Right lung (tissue), 10 donors: Measurements from ENCODE around the gene IL20. TPM values are rescaled to one million over a fixed set of nuclear protein-coding genes. Genes with fewer than 3 reads are reported as not detected.
A peak's percentile ranks its signal among the peaks of the same experiment; 100 is the strongest.

Experiments used
- DNase-seq, 2 donors: peaks; one replicate each; pipeline ENCODE4 v3.0.0-alpha.2; 2013
- long read RNA-seq, 8 donors: transcript quantifications; one replicate each; lab custom pipeline, GENCODE V29; 2026
- polyA plus RNA-seq, 5 donors: library from polyadenylated mRNA; unstranded; fragments of 120-200 nt; gene quantifications; one replicate each; pipeline versions ENCODE4 v1.2.1 to v1.2.3, GENCODE V29; 2013; ENCODE audit warnings: inconsistent platforms in 1 of 5, low replicate concordance in 1 of 5; ENCODE audit not compliant: insufficient read length in 5 of 5, insufficient read depth in 1 of 5

The IL20 gene, protein sequence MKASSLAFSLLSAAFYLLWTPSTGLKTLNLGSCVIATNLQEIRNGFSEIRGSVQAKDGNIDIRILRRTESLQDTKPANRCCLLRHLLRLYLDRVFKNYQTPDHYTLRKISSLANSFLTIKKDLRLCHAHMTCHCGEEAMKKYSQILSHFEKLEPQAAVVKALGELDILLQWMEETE
- not detected for polyA plus RNA-seq
- long read RNA-seq, donor 1: 0 reads
- long read RNA-seq, donor 2: 0 reads
- long read RNA-seq, donor 3: 0 reads
- long read RNA-seq, donor 4: 0 reads
- long read RNA-seq, donor 5: 0 reads
- long read RNA-seq, donor 6: 0 reads
- long read RNA-seq, donor 7: 0 reads
- long read RNA-seq, donor 8: 0 reads

DNA sequence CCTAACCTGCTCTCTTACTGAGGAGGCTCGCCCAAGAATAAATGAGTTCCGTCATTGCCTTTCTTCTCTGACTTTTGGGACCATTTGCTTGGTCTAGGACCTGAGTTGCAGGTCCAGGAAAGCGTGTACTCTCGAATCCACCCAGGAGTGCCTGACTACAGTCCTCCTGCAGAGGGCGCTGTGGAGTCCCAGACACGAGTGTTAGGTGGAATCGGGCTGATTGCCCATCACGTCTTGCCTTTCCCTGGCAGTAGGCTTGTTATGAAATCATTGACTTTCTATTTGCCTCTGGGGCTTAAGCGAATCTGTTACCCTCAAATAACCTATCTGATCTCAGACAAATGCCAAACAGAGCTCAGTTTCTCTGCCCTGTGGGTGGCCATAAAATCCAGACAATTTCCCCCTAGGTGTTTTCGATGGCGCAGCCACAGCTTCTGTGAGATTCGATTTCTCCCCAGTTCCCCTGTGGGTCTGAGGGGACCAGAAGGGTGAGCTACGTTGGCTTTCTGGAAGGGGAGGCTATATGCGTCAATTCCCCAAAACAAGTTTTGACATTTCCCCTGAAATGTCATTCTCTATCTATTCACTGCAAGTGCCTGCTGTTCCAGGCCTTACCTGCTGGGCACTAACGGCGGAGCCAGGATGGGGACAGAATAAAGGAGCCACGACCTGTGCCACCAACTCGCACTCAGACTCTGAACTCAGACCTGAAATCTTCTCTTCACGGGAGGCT lies at the start of gene IL20:
Gene IL20 (plus strand): TSS at position 685 of the 733 bp plus-strand sequence. CDS start 230 bp downstream, outside the sequence.
- DNase-seq: peak; percentile 29 to 52

DNA sequence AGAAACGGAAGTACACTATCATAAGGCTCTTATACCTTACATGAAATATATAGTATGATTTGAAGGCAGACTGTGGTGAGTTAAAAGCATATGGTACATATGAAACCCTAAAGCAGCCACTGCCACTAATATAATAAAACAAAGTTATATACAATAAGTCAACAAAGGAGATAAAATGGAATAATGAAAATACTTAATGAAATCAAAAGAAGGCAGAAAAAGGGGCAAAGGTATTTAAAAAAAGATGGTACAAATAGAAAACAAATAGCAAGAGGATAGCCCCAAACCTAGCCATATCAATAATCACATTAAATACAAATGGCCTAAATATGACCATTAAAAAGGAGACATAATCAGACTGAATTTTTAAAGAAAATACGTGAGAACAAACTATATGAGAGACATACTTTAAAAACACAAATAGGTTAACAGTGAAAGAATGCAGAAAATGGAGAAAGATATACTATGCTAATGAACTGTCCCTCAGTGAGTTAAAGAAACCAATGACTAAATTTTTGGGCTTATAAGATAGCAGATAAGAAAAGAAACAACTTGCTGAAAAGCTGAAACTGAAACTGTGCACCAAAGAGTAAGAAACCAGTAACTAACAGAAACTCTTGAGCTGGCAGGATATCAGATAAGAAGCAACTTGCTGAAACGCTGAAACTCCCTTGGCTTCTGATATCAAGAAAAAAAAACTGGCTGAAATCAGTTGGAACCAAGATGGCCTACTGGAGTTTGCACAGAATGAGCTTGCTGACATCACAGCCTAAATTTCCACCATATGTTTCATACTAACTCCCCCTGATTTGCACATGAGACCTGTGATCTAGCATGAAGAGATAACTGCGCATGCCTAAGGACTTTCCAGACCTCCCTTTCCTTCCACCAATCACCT lies 48.8 kb upstream of the IL20 start:
- no peak for DNase-seq

DNA sequence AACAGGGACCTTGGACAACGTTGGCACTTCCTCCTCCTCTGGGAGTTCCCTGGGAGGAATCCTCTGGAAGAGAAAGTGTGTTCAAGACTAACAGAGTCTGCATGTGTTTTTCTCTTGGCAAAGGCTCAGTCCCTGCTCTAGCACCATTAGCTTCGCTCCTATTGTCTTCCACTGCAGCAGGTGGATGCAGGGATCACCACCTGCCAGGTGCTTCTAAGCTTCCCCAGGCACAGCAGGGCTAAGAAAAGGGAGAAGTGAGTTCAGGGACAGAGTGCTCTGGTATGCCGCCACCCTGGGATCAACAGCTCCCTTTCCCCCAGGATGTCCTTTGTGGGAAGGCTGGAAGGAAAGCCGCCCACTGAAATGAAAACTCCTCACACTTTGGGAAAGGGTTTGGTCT lies 43.9 kb upstream of the IL20 start:
- DNase-seq: no peak

DNA sequence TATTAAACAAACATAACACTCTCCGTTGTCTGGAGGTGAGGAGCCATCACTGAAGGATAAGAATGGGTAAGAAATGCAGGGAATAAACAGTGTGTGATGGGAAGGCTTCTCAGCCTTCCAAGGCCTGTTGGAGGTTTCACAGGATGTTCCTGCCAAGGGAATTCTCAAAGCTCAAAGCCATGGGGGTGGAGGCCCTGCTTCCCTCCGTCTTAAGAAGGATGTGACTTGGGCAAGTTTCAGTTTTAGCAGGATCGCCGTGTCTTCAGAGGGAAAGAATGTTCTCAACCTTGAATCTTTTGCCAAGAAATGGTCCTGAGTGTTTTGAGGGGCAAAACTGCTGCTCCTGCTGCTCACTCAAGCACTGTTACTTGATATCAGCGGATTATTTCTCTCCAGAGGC lies 41.7 kb upstream of the IL20 start:
- no peak for DNase-seq

DNA sequence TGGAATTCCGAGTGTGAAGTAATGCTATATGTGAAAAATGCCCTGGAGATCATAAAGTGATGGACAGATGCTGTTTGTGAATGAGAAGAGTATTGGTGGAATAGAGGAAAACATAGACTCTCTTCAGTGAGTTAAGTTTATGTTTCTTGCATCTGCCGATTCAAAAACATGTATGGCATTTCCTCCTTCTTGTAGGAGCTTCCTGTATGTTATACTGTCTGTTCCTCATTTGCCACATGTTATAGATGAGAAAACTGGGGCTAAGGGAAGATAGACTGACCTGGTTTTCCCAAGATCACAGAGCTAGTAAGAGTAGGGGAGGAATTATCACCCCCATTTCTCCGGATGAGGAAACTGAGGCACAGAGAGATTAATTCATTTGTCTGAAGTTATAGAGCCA lies 41.1 kb upstream of the IL20 start:
- DNase-seq: no peak

DNA sequence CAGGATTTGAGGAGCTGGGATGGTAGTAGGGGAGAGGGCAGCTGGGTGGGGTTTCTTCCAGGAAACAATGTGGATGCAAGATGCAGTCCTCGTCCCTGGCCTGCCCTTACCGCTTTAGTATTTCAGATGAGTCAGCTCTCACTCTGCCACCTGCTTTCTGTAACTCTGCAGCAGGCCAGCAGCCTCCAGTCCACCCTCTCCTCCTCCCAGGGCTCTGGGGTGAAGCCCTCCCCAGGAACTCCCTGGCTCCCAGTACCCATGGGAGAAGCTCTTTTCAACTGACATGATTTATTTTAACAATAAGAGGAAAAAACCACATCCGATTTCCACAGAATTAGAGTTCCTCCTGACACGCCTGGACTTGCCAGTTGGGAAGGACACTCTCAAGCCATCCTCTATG lies 39.0 kb upstream of the IL20 start:
- DNase-seq: no peak

DNA sequence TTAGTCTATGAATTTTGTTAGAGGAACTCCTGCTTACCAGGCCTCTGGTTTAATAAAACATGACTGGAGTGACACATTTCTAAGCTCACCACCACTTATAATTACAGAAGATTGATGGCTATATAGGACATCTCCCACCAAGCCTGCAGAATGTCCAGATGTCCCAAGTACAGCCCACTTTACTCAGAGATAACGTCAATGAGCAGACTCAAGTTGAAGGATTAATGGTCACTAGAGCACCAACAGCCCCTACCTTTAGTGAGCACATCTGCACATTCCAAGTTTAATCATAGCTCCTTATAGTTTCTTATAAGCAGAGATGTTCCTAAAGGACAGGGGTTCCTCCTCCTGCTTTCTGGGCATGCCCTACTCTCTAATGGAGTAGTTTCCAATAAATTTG lies 37.4 kb upstream of the IL20 start:
- DNase-seq: no peak

DNA sequence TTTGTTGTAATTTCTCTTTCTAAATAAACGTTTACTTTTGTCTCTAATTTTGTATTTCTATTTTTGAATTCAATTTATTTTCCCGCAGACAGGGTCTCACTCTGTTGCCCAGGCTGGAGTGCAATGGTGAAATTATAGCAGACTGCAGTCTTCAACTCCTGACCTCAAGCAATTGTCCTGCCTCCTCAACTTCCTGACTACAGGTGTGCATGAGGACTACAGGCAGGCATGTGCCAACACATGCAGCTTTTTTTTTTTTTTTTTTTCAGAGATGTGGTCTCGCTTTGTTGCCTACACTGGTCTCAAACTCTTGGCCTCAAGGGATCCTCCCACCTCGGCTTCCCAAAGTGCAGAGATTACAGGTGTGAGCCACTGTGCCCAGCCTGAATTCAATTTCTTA lies 36.7 kb upstream of the IL20 start:
- DNase-seq: no peak

DNA sequence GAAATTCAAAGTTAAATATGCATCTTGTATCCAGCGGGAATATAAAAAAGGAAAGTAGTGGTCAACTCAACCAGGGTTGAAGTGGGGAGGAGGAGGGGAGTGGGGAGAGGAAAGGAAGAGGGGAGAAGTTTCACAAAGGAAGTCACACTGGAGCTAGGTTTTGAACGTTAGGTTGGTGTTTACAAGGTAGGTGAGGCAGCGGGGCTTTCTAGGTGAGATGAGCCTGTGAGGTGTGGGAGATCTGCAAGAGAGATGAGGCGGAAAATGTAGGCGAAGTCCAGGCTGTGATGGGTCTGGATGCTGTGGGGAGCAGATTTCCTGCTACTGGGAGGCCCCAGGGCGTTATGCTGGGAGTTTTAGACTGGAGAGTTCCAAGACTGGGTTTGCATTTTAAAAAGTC lies 36.1 kb upstream of the IL20 start:
- no peak for DNase-seq

DNA sequence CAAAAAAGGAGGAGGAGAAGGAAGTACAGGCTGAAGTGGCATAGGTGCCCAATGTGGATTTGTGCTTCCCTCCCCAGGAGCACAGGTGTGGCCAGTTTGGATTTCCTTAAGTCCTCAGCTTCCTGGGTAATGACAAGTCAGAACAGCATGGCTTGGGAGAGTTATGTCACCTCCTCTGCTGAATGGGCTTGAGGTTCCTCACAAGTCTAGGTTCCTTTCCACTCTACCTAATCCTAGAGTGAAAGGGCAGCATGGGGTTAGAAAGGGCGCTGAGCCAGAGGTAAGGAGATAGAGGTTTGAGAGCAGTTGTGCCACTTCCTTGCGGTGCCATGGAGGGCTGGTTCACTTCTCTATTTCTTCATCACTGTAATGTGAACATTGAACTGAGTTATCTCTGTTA lies 35.5 kb upstream of the IL20 start:
- DNase-seq: no peak

DNA sequence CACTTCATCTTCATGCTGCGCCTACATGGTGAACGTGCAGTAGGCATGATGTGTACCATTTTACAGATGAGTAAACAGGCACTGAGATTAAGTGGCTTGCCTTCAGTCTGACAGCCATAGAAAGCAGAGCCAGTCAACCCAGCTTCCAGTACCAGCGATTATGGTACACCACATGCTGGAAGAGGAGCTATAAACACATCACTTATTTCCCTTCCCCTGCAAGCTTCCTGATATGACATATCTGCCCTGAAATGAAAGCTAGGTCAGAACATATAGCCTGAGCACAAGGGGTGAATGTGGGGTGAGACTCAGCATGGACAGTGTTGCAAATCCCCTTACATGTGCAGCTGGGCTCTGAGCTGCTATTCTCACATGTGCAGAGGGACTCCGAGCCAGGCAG lies 33.8 kb upstream of the IL20 start:
- DNase-seq: no peak

DNA sequence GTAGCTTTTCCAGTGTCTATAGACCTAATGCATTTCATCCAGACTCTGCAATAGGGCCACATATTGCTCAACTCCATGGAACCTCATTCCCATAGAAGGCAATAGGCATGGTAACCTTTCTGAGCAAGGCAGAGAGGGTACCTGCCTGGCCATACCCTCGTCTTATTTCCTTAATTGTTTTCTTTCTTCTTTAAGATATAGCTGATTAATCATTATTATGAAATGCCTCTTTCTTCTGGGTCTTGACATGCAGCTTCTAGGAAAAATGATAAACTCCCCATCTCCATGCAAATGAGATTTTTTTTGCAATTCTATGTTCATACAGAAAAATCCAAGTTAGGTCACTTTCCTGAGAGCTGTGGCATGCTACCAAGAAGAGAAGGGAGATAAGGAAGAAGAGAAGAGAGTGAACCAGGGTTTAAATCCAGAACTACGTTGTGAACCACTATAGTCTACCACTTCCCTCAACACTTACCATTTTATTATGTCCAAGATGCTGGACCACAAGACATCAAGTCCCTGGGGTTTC lies 33.0 kb upstream of the IL20 start:
- DNase-seq: no peak

DNA sequence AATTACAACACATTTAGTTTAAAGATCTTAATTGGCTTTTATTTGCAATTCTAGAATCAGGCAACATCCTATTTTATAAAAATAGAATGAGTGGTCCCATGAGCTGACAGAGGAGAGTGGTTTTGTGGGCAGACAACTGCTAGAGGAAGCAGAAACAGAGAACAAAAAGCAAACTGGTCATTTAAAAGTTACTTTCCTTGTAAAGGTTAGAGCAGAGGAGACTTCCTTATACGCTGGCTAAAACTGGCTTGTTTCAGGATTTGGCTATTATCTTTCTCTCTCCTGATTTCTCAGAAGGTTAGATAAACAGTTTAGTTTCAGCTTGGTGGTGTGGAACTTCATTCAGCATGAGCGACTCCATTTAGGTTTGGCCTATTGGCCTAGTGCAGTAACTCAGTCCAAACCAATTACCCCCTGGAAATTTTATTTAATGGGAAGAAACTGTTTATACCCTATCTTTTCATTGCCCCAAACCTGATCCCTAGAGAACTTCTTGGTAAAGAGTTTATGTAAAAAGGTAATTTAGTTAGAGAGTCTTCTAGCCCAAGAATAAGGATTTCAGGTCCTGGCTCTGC lies 32.2 kb upstream of the IL20 start:
- no peak for DNase-seq

DNA sequence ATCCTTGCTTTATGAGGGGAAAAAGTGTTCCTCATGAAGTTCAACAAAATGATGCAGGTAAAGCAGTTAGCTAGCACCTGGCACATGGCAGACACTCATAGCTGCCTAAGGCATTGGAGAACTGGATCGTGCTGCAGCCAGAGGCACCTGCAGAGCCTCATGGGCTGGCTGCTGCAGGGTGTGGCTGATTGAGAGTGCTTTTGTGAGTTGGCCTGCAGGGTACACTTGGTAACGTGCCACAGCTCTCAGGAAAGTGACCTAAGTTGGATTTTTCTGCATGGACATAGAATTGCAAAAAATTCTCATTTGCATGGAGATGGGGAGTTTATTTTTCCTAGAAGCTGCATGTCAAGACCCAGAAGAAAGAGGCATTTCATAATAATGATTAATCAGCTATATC lies 31.6 kb upstream of the IL20 start:
- no peak for DNase-seq

DNA sequence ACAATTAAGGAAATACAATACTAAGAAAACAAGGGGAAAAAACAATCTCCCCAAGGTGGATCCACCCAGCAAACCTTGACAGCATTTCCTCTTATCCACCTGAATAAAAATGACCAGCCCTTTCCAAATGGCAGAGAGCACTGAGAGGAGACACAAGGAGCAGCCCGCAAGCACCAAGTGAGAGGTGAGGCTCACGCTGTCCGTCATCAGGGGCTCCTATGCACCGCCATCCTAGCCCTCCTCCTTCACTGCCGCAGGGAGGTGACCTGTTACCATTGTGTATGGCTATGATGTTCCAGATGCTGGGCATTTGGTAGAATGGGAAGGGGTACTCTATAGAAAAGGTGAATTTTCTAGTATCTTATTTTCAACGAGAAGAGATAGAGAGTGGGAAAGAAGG lies 31.2 kb upstream of the IL20 start:
- no peak for DNase-seq

DNA sequence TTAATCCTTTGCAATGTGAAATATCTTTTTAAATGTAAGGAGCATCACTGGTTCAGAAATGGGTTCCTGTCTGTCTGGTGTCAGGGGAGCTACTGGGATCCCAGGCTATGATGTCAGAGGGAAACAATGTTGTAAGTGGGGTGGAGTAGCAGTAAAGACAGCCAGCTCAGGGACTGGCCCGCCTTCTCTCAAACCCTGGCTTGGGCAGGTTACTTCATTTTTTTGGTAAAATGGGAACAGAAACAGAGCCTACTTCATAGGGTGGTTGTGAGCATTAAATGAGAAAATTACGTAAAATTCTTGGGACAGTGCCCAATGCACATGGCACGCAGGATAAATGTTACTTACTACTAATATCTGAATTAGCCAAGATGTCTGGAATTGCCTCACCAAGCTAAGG lies 30.7 kb upstream of the IL20 start:
- no peak for DNase-seq

DNA sequence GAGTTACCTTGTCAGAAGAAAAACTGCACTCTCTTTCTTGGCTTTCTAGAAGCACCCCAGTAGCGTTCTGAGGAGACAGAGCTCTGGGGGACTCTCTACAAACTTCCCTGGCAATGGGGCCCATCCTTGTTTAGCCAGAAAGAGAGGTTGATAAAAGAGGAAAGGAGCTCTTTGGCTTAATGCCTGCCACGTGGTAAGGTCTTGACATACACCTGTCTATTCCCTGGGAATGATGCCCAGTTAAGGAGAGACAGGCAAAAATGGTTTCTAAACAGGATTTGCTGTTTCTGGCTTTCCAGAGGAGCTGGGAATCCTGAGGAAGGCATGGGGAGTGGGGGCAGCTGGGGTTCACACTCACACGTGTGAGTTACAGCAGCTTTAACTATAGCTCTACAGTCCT lies 30.2 kb upstream of the IL20 start:
- DNase-seq: no peak

DNA sequence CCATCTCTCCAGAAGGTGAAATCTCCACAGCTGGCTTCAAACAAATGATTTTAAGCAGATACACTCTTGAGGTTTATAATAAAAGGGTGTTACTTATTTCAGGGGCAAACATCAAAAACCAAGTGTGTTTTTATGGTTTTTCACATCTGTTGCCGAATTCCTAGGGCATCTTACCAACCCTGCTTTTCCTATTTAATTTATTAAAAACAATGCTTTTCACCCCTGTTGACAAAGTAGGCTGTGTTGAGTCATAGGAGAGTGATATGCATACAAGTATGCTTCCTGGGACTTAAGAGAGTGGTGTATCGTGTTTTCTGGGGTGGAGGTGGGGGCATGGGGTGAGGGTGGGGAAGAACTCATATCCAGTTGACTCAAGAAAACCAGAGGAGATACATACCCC lies 29.3 kb upstream of the IL20 start:
- DNase-seq: no peak

DNA sequence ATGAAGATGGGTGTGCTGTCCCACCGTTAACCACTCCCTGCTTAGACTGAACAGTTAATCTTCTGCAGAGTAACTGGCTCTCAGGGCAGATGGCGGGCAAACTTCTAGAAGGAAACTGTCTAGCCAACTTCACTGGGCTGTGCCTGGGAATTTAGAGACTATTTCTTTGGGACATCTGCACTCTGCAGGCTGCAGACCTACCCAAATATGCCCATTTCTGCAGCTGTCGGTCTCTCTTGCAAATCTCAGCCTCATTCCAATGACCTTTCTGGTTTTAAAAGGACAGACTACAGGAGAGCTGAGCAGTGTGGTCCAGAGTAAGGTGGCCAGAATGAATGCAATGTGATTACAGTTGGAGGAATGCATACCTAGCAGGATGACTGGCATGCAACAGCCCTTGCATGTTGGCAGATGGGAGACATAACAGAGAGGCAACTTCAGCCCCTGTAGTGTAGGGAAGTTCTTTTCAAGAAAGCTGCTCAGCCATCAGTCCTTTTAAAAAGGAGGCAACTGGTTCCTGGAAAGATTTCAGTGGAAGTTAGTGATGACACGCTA lies 26.3 kb upstream of the IL20 start:
- no peak for DNase-seq

DNA sequence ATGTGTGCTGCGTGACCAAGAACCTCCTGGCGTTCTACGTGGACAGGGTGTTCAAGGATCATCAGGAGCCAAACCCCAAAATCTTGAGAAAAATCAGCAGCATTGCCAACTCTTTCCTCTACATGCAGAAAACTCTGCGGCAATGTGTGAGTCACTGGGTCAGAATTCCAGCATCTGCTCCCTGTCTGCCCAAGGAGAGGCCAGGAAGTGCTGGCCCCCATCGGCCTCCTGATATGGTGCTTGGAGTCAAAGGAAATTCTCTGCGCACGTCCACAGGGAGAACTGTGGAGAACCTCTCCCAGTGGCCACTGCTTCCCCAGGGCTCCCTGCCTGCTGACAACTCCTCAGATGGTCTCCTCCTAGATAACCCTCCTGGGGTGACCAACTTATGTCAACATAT lies 25.6 kb upstream of the IL20 start:
- no peak for DNase-seq

DNA sequence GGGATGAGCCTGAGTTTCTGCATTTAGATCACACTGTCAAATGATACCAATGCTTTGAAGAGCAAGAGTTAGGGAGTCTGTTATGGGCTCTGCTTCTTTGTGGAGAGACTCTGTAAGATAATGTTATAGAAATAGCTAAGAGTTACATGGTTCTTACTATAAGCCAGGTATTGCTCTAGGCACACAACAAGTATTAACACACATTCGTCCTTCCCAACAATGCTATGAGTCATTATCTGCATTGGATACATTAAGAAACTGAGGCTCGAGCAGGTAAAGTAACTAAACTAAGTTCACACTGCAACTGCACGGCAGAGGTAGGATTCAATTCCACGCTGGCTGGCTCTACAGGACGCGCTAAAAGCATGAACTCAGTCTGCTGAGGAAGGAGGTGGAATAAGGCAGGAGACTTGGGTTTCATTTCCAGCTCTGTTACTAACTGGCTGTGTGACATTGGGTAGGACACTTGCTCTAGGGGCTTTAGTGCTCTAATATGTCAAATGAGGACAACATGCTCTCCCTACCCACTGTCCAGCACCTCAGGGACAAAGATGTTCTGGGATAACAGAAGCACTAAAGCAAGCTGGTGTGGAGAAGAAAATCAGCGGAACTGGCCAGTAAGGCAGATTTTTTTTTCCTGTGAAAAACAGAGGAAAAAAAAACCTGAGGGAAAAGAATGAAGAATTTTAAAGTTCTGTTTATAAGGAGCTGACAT lies 23.7 kb upstream of the IL20 start:
- no peak for DNase-seq
